ENCODE results near the gene CEP170. TPM values are rescaled to one million over a fixed set of nuclear protein-coding genes. Genes with fewer than 3 reads are reported as not detected.
"Not testable (repeated sequence)": the region's sequence is repeated elsewhere in the genome, so short reads cannot be mapped to it uniquely, and the experiment has no call there.

CEP170 gene
- total and polyA plus RNA-seq, 7 experiments from 2014 or later: 11.6 to 56.1 (median 47.1) TPM

DNA sequence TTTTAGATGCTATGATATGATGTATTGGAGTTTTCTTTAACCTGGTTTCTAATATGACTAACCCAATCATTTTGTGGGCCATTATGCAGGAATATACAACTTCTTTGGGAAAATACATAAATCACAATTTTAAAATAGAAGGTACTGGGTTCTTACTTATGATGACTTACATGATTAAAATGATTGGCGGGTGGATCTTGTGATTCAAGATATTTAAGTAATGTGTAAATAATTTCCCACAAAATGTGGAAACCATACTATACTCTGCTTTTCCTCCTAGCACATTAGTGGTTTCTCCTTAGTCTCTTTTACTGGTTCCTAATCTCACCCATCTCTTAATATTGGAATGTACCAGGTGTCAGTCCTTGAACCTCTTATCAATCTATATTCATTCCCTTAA is 50.7 kb downstream of the CEP170 start:
- H3K27me3 ChIP-seq (ENCODE audit: control insufficient read depth in 2 of 2, insufficient read depth in 2 of 2, low read length in 2 of 2); intact Hi-C loops (cut with micrococcal nuclease); H3K4me3 Mint-ChIP-seq; H3K9me3 ChIP-seq (ENCODE audit: control insufficient read depth in 2 of 3, low read length in 3 of 3); ATAC-seq; DNase-seq; H3K4me3 ChIP-seq (ENCODE audit: low read length); H3K27ac Mint-ChIP-seq; H3K27me3 Mint-ChIP-seq; H3K9me3 Mint-ChIP-seq; CTCF ChIA-PET; H3K4me1 ChIP-seq (ENCODE audit: control insufficient read depth in 2 of 2, insufficient read depth in 2 of 2, low read length in 2 of 2); POLR2A ChIA-PET; H3K27ac ChIP-seq (ENCODE audit: low read depth, low read length); H3K36me3 ChIP-seq (ENCODE audit: control insufficient read depth in 2 of 3, insufficient read depth in 3 of 3, low read length in 3 of 3); H3K4me1 Mint-ChIP-seq: not testable (repeated sequence)
- H3K36me3 Mint-ChIP-seq: peaks cover 0 to 26% (median 22%) of the 10 kb centered on the region in 5 donors

DNA sequence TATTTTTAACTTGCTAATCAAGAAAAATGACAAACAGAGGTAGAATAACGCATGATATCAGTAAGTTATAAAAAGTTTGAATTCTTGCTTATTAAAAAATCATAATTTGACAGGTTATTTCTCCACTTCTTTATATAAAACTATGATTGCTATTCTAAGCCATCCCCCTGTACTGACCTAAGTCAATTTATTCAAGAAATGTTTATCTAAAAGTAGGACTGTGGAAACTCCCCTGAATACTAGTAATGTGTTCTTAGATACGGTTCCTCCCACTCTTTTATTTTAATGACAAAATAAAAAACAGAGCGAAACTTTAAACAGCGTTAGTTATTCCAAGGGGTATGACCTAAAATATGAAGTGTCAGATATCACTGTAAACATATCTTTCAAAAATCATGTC is 51.9 kb downstream of the CEP170 start:
- H3K27me3 ChIP-seq (ENCODE audit: control insufficient read depth in 2 of 2, insufficient read depth in 2 of 2, low read length in 2 of 2); H3K9me3 ChIP-seq (ENCODE audit: control insufficient read depth in 2 of 3, low read length in 3 of 3); H3K4me3 ChIP-seq (ENCODE audit: low read length); intact Hi-C loops (cut with micrococcal nuclease); ATAC-seq; POLR2A ChIA-PET; H3K9me3 Mint-ChIP-seq; H3K4me1 Mint-ChIP-seq; H3K36me3 ChIP-seq (ENCODE audit: control insufficient read depth in 2 of 3, insufficient read depth in 3 of 3, low read length in 3 of 3); H3K4me1 ChIP-seq (ENCODE audit: control insufficient read depth in 2 of 2, insufficient read depth in 2 of 2, low read length in 2 of 2); H3K27me3 Mint-ChIP-seq; H3K27ac ChIP-seq (ENCODE audit: low read depth, low read length); CTCF ChIA-PET; DNase-seq; H3K4me3 Mint-ChIP-seq: not testable (repeated sequence)
- Mint-ChIP-seq H3K36me3 (peaks cover 0 to 29% (median 23%) of the 10 kb centered on the region in 5 donors), H3K27ac (peak overlapping the region in 1 of 9 donors; percentile 21)

DNA sequence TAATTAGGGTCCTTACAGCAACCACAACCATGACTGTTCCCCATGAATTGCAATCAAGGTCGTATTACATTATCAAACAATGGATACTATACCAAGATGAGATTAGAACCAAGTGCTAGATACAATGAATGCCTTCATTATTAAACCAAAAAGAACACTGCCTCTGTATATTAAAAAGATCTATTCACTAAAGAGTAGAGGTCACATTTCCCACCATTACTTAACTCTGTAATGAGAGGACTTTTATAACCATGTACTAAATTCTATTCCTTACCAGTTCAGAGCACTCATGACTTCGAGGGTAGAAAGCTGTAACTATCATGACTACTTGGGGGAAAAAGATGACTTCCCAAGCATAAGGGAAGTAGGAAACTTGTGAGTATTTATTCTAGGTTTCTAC is 53.8 kb downstream of the CEP170 start:
- H3K27me3 ChIP-seq (ENCODE audit: control insufficient read depth in 2 of 2, insufficient read depth in 2 of 2, low read length in 2 of 2); H3K27me3 Mint-ChIP-seq; H3K4me3 Mint-ChIP-seq; H3K4me1 Mint-ChIP-seq; H3K4me3 ChIP-seq (ENCODE audit: low read length); H3K36me3 ChIP-seq (ENCODE audit: control insufficient read depth in 2 of 3, insufficient read depth in 3 of 3, low read length in 3 of 3); H3K9me3 Mint-ChIP-seq; CTCF ChIA-PET; H3K9me3 ChIP-seq (ENCODE audit: control insufficient read depth in 2 of 3, low read length in 3 of 3); H3K27ac ChIP-seq (ENCODE audit: low read depth, low read length); ATAC-seq; DNase-seq; POLR2A ChIA-PET; H3K27ac Mint-ChIP-seq; intact Hi-C loops (cut with micrococcal nuclease); H3K4me1 ChIP-seq (ENCODE audit: control insufficient read depth in 2 of 2, insufficient read depth in 2 of 2, low read length in 2 of 2): not testable (repeated sequence)
- peaks cover 4 to 35% (median 24%) of the 10 kb centered on the region in 5 donors for H3K36me3 Mint-ChIP-seq

DNA sequence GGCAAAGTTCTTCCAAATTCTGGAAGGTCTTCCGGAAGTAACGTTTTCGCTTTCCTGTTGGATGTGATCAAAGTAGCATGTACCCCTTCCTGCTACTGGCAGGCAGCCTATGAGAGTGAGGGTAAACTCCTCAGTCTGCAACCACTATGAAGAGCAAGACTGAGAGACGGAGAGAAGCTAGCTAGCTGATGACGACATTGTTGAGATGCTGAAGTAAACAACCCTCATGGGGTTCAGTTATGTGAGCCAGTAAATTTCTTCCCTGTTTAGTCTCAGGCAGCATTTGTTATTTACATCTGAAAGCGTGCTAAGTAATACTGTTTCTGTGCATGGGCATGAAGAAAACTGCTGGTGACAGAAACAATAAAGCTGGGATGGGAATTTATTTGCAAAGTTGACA is 57.6 kb downstream of the CEP170 start:
- H3K9me3 ChIP-seq (ENCODE audit: control insufficient read depth in 2 of 3, low read length in 3 of 3); H3K9me3 Mint-ChIP-seq; H3K4me1 Mint-ChIP-seq; H3K27ac Mint-ChIP-seq; intact Hi-C loops (cut with micrococcal nuclease); H3K4me3 ChIP-seq (ENCODE audit: low read length); H3K27me3 ChIP-seq (ENCODE audit: control insufficient read depth in 2 of 2, insufficient read depth in 2 of 2, low read length in 2 of 2); H3K36me3 ChIP-seq (ENCODE audit: control insufficient read depth in 2 of 3, insufficient read depth in 3 of 3, low read length in 3 of 3); H3K27ac ChIP-seq (ENCODE audit: low read depth, low read length); H3K27me3 Mint-ChIP-seq; CTCF ChIA-PET; ATAC-seq; DNase-seq; POLR2A ChIA-PET; H3K4me1 ChIP-seq (ENCODE audit: control insufficient read depth in 2 of 2, insufficient read depth in 2 of 2, low read length in 2 of 2); H3K4me3 Mint-ChIP-seq: not testable (repeated sequence)
- H3K36me3 Mint-ChIP-seq: peaks cover 4 to 30% (median 14%) of the 10 kb centered on the region in 5 donors

DNA sequence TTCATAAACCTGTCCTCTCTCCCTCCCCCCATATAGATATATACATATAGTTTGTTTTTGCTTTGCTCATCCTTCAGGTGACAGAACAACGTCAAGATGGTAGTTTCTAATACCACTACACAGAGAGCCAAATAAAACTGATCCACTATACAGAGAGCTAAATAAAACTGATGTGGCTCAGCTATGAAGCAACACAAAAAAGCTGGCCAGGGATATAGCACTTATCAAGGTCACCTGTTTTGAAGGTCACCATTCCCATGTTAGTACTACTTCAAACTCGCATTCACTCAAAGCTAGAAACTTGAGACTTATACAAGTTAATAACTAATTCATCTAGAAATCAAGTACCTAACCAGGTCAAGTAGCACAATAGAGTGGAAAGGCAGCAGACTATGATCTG is 61.8 kb downstream of the CEP170 start:
- not testable (repeated sequence) for H3K9me3 Mint-ChIP-seq

DNA sequence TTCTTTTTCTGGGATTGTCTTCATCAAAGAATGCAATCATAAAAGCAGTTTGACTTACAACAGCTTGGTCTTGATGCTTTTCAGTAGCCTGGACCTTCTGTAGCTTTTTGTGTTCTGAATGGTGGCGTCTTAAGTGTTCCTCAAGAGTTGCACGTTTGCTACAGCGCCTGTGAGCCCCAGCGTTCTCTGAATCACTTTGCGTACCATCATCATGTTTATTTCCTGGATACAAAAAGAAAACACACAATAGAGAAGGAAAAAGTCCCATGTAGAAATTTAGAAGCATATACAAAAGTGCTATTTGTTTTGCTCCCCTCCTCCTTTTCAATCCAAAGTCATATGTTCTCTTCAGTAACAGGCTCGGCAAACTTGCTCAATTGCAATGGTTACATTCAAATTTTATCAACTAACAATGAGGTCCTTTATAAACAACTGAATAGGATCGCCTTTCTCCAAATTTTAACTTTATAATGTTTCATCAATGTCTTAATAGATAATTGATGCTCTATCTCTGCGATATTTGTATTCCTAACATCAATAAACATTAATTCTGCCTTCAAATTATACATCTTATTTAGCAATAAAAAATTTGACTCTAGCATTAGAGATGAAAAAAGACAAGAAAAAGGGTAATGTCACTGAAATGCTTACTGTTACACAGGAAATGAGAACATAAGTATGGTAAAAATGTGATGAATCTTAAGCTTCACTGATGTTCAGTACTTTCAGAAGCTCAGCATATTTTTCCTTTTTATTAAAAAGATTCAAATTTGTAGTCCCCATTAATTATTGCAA is 68.7 kb downstream of the CEP170 start:
- H3K27ac Mint-ChIP-seq; H3K27me3 ChIP-seq (ENCODE audit: control insufficient read depth in 2 of 2, insufficient read depth in 2 of 2, low read length in 2 of 2); DNase-seq; ATAC-seq; H3K27ac ChIP-seq (ENCODE audit: low read depth, low read length); H3K9me3 ChIP-seq (ENCODE audit: control insufficient read depth in 2 of 3, low read length in 3 of 3); POLR2A ChIA-PET; H3K9me3 Mint-ChIP-seq; H3K4me3 Mint-ChIP-seq; intact Hi-C loops (cut with micrococcal nuclease); CTCF ChIA-PET; H3K27me3 Mint-ChIP-seq; H3K36me3 ChIP-seq (ENCODE audit: control insufficient read depth in 2 of 3, insufficient read depth in 3 of 3, low read length in 3 of 3); H3K4me1 ChIP-seq (ENCODE audit: control insufficient read depth in 2 of 2, insufficient read depth in 2 of 2, low read length in 2 of 2); H3K4me1 Mint-ChIP-seq; H3K4me3 ChIP-seq (ENCODE audit: low read length): not testable (repeated sequence)
- H3K36me3 Mint-ChIP-seq: peaks cover 9 to 45% (median 22%) of the 10 kb centered on the region in 5 donors

More for the DNA sequence above, 61.8 kb downstream of the CEP170 start:
- H3K36me3 ChIP-seq (ENCODE audit: control insufficient read depth in 2 of 3, insufficient read depth in 3 of 3, low read length in 3 of 3); H3K27me3 Mint-ChIP-seq; H3K9me3 ChIP-seq (ENCODE audit: control insufficient read depth in 2 of 3, low read length in 3 of 3); H3K4me3 Mint-ChIP-seq; POLR2A ChIA-PET; CTCF ChIA-PET; H3K4me1 Mint-ChIP-seq; H3K27ac Mint-ChIP-seq; H3K4me1 ChIP-seq (ENCODE audit: control insufficient read depth in 2 of 2, insufficient read depth in 2 of 2, low read length in 2 of 2); DNase-seq; ATAC-seq; H3K4me3 ChIP-seq (ENCODE audit: low read length); H3K27ac ChIP-seq (ENCODE audit: low read depth, low read length); intact Hi-C loops (cut with micrococcal nuclease); H3K27me3 ChIP-seq (ENCODE audit: control insufficient read depth in 2 of 2, insufficient read depth in 2 of 2, low read length in 2 of 2): not testable (repeated sequence)
- H3K36me3 Mint-ChIP-seq: peaks cover 4 to 34% (median 19%) of the 10 kb centered on the region in 5 donors

DNA sequence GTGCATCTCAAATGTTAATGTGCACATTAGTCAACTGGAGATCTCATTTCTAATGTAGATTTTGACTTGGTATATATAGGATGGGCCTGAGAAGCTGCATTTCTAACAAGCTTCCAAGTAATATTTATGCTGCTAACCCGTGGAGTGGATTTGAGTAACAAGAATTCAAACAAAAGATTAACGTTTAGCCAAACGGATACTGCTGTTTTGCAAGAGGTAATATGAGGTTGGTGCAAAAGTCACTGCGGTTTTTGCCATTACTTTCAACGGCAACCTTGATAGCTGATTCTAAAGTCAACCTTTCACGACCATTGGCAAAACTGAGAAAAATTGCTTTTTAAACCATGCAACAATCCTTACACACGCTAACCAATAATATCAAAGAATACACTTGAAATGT is 70.3 kb downstream of the CEP170 start:
- H3K27ac ChIP-seq (ENCODE audit: low read depth, low read length); H3K27ac Mint-ChIP-seq; H3K36me3 ChIP-seq (ENCODE audit: control insufficient read depth in 2 of 3, insufficient read depth in 3 of 3, low read length in 3 of 3); H3K27me3 ChIP-seq (ENCODE audit: control insufficient read depth in 2 of 2, insufficient read depth in 2 of 2, low read length in 2 of 2); POLR2A ChIA-PET; CTCF ChIA-PET; H3K4me3 Mint-ChIP-seq; H3K4me1 ChIP-seq (ENCODE audit: control insufficient read depth in 2 of 2, insufficient read depth in 2 of 2, low read length in 2 of 2); H3K27me3 Mint-ChIP-seq; intact Hi-C loops (cut with micrococcal nuclease); DNase-seq; H3K4me3 ChIP-seq (ENCODE audit: low read length); H3K9me3 ChIP-seq (ENCODE audit: control insufficient read depth in 2 of 3, low read length in 3 of 3); ATAC-seq; H3K9me3 Mint-ChIP-seq: not testable (repeated sequence)
- H3K36me3 Mint-ChIP-seq: peaks cover 16 to 43% (median 27%) of the 10 kb centered on the region in 5 donors
- peaks cover 4 to 24% (median 17%) of the 10 kb centered on the region in 7 donors for H3K4me1 Mint-ChIP-seq

Measured in naive thymus-derived CD4-positive, alpha-beta T cell (primary cell).